Ammon's horn (tissue), 1 donor: ENCODE measurements around the gene XRCC4.

Experiments used
- DNase-seq: peaks from one replicate; pipeline ENCODE4 v3.0.0-alpha.2; 2016; ENCODE audit warnings: low spot score

The XRCC4 gene

DNA sequence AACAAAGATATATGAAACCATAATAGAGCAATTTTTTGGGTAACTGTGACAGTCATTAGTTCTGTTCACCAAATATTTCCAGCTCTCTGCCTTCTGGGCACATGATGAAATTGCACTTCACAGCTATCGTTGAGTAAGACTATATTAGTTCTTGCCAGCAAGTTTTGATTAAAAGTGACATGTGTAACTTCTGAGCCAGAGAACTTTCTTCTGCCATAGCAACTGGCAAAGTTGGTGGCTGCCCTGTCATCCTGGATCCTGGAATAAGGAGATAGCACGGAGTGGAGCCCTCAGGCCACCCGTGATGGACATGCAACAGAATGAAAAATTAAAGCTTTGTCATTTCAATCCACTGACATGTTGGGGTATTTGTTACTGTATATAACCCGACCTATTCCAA is 199.8 kb downstream of the XRCC4 start:
- peak; percentile 4 for DNase-seq

DNA sequence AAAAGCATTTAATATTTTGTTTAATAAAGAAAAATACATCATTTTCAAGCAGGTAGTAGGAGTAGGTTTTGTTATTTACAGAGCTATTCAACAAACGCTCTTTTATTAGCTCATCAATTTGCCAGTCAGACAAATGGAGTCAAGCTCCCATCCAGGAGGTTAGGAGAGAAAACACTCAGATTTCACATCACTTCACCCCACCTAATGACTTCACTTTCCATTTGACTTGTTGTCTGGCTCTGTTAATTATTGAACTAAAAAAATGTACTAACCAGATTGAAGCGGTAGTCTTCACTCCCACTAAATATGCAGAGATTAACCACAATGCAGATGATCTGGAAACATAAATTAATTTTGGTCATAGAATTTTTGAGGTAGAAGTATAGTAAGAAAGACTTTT is 200.6 kb downstream of the XRCC4 start:
- no peak for DNase-seq

DNA sequence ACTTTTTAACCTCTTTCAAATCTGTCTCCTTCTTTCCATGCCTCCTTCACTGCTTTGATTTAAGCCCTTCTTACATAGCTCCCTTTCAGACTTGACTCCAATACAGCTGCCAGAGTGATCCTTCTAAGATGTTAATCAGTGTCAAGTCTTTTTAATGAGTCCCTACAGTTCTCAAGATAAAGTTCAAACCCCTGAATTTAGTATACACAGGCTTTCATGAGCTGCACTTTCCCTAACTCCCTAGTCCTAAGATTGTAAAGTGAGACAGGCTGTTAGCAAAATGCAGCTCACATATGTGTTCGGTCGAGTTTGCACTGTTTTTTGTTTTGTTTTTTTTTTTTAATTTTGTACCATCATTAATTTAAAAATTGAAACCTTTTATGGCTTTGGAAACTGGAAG is 203.8 kb downstream of the XRCC4 start:
- no peak for DNase-seq

DNA sequence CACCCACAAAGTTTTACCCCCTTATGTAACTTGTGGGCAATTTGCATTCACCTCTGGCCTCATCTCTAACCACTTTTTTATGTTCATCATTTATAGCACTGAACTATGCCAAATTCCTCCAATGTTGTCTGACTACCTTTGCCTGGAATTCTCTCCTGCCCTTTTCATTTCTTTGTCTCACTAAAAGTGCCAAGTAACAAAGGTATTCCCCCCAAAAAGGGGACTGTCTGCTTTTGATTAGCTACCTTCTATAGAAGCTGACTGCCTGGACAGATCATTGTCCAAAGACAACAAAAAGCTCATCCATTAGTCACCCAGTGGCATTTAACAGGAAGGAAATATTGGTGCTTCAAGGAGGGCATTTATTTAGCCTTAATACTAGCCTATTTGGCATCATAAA is 204.3 kb downstream of the XRCC4 start:
- no peak for DNase-seq

DNA sequence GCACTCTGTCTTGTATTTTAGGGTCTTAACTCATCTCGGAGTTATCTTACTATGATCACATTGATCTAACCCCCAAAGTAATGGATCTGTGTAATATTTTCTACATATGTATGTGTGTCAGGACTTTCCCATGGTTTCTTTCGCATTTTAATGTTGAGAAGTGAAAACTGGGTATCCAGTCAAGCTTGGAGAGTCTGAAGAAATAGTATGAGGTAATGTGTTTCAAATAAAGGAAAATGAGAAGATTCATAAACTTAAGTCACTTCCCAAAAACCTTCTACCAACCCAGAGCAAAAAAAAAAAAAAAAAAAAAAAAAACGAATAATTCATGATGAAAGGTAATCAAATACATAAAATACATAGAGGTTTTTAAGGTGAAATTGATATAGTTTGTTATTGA is 206.4 kb downstream of the XRCC4 start:
- DNase-seq: no peak

DNA sequence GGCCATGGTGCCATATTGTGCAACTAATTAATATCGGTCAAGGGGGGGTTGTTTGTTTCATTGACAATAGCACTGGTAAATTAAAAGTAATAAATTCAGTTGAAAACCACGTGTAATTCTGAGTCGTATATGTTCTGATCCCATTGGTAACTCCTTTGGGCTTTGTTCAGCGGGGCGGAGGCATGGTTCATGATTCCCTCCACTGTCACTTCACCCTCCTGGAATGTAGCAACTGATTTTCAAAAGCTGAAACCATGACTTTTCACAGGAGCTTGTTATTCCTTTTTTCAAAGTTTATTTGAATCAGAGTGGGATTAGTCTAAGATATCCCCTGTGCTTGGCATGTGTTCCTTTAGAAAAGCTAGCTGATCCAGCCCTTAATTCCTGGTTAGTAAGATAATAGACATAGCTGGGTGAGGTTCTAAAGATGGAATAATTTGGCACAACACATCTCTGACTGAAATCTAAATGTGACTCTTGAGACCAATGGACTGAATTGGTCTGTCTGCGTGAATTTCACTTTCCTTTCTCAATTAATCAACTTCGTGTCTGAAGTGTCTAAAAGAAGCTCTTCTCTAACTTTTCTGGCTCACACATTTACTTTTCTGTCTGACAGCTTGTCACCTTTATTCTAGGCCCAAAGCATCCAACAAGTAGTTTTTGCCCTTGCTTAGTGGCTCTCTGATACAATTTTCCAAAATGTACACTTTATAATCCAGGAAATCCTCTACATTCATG is 208.5 kb downstream of the XRCC4 start:
- DNase-seq: no peak

DNA sequence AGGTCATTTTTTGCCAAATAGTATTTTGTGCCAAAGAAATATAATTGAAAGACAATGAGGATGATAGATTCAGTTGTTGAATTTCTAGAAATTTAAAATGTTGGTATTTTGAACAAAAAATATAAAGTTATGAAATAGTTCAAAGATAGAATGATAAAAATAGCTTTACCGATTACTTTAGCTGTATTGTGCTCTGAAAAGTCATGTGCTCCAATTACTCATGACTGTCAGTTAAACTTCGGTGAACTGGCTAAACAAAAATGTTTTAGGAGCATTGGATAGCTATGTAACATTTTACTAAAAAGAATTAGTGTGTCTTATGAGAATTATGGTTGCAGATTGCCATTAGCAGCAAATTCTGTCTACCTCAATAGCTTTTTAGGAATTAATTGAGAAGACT is 216.9 kb downstream of the XRCC4 start:
- DNase-seq: no peak

DNA sequence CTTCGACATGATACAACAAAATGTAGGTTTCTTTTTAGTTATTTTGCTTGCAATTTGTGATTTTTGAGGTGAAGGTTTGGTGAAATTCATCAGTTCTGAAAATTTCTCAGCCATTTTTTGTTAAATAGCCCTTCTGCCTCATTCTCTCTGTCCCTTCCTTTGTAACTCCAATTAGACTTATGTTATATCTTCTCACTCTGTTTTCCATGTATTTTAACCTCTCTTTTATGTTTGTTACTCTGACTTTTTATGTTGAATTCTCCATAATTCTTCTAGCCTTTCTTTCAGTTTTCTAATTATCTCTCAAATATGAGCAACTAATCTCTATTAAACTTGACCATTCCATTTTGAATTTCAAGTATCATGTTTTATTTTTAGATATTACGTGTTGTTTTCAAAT is 222.0 kb downstream of the XRCC4 start:
- DNase-seq: no peak

DNA sequence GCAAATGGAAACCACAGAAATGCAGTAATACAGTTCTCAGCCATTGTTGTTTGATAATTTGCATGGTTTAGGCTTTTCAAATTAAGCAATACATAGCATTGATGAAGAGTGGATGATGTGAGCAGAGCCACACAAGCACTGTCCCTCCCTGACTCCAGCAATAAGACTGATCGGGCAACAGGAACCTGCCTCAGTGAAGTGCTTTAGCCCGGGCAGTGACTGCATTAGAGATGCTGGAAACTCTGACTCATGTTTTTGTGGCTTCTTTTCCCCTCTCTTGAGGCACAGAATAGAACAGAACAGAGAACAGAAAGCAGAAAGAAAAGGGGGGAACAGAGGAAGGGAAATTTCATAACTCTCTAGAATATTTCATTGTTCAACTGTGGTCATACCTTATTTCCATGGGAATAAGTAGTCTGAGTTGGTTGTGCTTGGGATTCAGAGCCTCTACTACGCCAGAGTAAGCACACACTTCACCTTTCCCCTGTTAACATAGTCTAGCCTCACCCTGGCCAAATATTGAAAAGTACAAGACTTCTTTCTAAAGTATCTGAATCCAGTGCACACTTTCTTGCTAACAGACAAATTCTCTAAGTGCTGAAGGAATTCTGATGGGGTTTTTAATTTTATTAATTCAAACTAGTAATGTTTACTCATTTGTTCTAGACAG is 229.4 kb downstream of the XRCC4 start:
- DNase-seq: peak; percentile 54

DNA sequence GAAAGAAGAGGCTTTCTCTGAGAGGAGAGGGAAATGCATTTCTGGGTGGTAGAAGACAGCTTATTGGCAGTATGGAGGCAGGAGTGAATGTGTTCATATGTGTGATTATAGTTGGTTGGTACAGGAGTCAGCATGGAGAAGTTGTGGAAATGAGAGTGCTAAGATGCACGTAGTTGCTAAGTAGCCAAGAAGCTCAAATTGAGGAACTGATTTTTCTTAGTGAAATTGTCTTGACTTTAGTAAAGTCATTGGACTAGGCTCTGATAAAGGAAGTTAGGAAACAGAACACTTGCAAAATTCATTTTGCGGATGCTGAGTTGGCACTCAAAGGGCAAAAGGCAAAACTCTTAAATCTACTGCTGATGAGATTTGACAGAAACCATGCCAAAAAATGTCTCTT is 235.3 kb downstream of the XRCC4 start:
- peak; percentile 73 for DNase-seq

DNA sequence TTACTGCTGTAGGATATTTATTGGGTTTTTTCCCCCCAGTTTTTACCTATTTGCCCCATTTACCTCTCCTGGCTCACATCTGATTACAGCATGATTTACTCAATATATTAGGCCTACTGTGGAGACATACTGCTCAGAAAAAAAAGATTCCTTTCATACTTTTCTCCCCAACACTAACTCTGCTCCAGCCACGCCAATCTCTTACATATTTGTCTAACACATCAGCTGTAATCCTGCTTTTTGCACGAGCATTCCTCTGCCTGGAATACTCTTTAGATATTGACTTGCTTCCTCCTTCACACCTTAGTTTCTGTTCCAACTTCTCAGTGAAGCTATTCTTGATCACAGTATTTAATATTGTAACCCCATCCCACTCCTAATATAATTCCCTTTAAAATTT is 236.1 kb downstream of the XRCC4 start:
- DNase-seq: no peak

DNA sequence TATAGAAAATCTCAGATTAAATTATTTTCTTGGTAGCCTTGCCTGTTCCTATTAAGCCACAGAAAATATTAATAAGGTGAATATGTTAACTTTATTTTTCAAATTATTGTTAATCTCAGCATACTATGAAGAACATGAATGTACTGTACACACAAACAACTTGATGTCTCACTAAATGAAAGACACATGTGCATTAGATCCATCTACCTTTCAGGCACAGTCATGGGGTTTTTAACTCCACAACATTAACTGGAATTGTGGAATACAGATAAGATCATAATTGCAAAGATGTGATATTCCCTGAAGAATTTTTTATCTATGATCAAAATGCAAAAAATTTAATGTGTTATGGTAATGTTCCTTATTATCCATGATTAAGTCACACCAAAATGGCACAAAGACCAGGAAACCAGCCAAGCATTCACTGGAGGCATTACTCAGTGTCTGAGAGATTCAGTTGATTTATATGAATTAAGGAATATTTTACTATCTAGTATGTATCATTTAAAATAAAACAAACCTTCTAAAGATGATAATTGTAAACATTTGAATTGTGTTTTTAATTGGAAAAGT is 244.2 kb downstream of the XRCC4 start:
- DNase-seq: no peak

DNA sequence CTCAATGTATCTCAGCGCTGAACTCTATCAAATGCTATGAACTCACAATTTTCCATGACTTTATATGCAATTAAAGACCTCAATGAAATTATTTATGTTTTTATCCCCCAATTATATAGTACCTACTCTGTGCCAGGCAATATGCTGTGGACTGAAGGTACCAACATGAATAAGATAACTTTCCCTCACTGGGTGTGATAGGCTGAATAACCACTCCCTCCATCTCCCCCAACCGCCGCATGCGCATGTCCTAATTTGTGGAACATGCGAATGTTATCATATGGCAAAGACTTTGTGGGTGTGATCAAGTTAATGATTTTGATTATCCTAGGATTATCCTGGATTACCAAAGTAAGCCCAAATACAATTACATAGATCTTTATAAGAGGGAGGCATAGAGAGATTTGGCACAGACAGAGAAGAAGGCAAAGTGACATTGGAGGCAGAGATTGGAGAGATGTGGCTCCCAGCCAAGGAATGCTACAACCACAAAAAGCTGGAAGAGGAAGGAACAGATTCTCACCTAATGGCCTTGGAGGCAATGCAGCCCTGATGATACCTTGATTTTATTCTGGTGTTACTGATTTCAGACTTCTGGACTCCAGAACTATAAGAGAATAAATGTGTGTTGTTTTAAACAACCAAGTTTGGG is 245.1 kb downstream of the XRCC4 start:
- DNase-seq: no peak

DNA sequence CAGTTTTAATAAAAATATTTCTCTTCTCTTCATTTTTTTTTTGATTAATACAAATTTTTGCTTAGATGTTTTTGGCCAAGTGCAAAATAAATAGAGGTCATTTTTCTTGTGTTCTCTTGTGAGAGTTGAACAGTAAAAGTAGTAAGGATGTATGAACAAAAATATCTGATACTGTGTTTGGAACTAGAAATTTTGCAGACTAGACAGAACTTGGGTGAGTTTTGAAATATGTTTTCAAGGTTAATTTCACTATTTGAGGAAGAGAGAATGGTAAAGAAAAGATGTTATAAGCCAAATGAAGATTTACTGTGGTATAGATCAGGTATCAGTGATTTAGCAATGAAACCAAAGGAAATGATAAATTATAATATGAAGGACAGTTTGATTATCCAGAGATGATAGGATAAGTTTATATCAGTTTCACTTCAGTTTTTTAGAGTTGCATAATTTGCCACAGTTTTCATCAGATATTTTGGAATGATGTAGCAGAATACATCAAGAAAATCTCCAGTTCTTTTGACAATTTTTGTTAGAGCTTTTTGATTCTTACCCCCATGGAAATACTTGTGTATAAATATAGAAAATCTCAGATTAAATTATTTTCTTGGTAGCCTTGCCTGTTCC is 246.3 kb downstream of the XRCC4 start:
- no peak for DNase-seq

DNA sequence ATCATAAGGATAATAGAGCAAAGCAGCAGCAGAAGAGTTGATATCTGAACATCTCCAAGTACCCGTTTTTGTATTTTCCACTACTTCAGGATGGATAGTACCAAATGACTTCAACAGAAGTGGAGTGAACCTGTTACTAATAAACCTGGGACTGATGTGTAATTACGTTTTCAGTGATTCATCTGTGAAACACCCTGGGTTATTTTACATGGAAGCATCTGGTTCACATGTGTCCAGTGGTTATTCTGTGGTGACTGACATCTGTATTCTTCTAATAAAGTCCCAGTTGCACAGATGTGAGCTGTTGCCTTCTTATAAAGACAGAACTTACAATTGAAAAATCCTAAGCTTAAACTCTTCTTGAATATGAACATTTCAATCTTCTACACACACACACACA is 254.5 kb downstream of the XRCC4 start:
- DNase-seq: no peak

DNA sequence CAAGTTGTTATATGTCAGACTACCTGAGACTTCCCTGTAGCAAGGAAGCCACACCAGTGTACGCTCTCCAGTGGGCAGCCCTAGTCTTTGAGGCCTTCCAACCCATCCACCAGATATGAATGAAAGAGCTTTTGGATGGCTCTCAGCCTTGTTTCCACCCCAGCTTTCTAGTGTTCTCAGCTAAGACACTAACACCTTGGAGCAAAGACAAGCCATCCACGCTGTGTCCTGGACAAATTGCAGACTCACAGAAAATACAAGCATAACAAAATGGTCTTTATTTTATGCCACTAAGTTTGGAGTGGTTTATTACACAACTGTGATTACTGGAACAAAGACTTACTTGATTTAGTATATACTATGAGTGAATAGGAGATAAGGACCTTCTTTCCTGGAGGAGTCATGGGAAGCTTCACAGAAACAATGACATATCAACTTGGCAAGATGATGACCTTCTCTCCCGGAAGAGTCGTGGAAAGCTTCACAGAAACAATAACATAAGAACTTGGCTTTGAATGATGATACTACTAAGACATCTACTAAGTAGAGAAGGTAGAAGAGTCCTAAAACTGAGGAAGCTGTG is 260.2 kb downstream of the XRCC4 start:
- no peak for DNase-seq

DNA sequence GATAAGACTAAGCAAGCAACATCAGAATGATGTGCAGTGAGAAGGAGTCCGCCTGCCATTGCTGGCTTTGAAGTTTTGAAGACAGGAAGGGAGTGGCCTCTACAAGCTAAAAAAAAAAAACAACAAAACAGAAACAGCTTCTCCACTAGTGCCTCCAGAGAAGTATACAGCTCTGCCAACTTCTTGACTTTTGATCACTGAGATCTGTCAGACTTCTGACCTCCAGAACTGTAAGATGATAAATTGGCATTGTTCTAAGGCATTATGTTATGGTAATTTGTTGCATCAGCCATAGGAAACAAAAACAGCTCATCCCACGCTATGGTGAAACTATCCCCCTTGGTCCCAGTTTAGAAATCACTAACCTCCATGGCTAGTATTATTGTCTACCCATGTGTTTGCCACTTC is 263.2 kb downstream of the XRCC4 start:
- no peak for DNase-seq

DNA sequence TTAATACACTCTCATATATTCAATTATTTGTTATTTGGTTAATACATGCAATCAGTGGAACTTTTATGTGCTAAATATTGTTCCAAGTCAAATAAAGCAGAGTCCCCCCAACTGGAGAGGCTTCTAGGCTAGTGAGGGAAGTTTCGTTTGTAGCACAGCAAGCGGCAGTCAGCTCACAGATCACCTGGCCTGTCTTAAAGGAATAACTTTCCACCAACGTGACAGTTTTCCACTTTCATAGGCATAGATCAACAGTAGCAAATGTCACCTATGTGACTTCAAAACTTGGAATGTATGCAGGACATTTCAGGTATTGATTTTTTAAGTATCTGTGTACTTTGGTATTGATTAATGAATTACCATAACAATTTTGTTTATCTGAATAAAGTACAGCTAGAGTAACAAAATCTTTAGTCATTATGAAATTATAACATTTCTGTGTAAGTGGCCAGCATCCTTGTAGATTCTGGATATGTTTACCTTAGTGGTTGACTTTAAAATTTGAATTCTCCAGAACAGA is 264.5 kb downstream of the XRCC4 start:
- DNase-seq: no peak

DNA sequence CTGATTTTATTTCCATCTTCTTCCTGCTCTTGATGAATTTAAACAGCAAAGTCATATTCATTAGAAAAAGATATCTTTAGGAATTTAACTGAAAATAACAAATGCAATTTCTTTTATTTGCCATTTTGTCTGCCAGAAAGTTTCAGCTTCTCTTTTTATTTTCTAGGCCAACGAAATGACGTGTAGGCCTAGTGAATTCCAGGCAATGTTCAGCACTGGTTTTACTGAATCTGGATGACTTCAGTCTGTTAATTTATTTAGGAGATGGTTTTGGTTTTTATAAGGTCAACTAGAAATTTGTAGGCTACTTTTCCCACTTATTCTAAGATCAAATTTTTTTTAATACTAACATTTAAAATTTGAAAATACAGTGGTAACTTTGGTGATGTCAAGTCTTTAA is 265.1 kb downstream of the XRCC4 start:
- DNase-seq: no peak

DNA sequence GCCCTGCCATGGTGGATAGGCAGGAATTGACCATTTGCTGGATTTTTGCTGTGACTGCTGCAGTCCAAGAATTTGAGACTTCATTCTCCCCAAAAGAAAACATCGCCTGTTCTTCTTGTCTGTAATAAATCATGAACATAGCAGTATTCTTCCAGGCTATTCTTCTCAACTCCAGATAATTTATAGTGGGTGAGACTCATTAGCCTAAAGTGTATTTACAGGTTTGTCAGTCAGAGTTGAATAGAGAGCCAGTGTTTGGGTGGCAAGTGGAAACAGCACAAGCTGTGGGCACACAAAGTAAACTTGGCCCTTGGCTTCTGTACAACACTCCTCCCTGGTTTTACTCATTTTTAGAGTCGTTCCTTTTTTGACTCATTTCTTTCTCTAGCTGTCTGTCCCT is 266.0 kb downstream of the XRCC4 start:
- no peak for DNase-seq

DNA sequence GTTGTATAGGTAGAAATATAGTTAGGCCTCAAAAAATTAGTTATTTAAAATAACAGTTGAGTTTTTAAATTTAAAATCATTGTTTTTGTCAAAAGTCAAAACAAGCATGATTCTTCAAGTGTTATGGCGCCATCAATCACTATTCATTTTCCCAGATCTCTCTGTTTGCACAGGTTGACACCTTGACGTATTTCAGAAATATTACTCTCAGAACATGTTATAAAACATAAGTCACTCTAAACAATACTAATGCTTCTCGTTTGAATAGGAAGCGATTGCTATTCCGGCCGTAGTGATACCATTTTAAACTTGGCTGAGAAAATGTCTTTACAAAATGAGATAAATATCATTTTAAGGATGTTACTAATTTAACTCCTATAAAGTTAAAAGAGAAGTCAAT is 268.1 kb downstream of the XRCC4 start:
- no peak for DNase-seq

DNA sequence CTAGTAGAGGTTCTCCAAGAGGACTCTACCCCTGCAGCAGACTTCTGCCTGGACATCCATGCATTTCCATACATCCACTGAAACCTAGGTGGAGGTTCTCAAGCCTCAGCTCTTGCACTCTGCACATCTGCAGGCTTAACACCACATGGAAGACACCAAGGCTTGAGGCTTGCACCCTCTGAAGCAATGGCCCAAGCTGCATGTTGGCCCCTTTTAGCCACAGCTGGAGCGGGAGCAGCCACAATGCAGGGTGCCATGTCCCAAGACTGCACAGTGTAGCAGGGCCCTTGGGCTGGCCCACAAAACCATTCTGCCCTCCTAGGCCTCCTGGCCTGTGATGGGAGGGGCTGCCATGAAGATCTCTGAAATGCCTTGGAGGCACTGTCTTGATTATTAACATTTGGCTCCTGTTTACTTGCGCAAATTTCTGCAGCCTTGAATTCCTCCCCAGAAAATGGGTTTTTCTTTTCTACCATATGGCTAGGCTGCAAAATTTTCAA is 271.0 kb downstream of the XRCC4 start:
- DNase-seq: no peak
